GM03348 (cell line): ENCODE measurements around the gene DMXL2.
"Not testable (repeated sequence)": the region's sequence is repeated elsewhere in the genome, so short reads cannot be mapped to it uniquely, and the experiment has no call there.

Source experiments
- DNase-seq: peaks from one replicate; pipeline ENCODE4 v3.0.0; 2012; ENCODE audit warnings: low spot score

DMXL2 gene

DNA sequence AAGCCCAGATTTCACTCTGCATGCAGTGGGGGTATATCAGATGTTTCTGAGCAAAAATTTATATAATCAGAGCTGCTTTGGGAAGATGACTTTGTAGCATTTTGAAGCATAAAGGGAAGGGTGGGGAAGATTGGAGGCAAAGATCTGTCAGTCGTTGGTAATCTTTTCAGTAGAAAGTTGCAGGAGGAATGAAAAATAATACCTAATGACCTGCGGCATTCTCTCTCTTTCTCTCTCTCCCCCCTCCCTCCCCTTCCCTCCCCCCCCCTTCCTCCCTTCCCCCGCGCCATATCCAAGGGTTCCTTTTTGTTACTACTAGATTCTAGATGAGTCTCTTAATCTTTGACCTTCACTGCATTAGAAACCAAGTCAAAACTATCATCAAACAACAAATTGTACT is 1.5 kb upstream of the DMXL2 start:
- DNase-seq, result no peak

DNA sequence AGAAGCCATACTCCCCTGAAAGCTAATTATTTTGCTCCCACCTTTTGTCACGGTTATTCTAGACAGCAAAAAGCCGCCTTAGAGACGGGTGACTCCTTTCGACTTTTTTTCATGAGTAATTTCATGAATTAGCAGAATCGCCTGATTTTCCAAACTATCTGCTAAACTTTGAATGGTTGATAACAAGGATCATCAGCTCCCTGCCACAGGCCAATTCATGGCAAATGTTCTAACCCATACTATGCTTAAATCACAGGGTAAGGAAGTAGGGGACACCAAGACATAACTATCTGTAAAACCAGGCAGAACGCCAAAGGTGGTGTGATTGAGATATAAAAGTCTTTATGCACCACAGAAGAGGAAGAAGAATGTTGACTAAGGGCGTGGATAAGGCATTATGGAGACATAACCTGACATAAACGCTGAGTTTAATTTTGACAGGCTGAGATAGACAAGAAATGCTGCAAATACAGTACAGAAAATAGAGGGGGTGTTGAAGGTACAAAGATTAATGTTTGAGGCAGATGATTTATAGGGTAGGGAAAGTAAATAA is 891 bp upstream of the DMXL2 start:
- DNase-seq, result no peak

DNA sequence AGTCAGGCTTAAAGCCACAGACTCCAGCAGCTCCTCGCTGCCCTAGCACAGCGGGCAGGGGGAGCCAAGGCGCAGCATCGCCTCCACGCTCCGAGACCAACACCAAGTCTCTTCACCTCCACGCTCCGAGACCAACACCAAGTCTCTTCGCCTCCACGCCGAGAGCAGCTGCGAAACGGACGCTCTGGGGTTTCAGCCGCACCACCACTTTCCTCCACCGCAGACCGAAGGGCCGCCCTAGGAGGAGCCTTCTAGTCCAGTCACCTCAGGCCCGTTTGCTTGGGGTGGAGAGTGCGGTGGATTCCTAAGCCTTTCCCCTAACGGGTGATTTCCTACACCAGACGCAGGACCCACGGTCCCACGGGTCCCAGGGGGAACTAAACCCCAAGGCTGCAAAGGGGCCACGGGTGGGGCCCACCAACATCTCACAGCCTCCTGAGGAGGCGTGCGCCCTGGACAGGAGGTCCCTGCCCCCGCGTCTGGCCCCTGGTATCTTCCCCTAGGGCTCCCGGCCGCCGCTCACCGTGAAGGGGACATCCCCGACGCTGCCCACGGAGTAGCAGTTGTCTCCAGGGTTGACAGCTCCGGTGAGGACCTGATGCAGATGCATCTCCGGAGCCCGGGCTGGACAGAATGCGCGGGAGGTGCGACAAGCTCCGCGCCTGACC is 501 bp downstream of the DMXL2 start:
- peak; percentile 78 for DNase-seq

DNA sequence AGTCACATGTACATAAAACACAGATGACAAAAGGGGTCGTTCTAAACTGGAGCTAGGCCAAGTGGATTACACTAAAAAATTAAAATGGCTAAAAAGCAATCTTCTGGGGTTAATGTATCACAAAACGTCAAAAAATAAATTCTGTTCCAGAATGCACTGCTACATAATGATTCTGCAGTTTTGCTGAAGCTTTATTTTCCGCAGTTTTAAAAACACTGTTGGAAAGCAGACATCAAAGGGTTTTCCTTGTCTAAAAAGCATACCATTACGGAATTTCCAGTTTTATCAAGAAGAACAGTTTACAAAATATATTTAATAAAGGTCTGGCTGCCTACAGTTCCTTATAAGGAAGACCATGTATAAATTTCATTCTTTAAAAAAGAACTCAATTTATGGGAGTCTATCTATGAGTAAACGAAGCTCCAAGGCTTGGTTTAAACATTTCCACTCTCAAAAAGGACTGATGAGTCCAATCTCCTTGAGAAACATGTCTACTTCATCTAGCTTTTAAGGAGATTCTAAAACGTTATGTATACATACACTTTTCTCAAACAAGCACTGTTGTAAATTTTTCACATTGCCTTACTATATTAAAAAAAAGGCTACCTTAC is 1.3 kb downstream of the DMXL2 start:
- DNase-seq, result no peak

DNA sequence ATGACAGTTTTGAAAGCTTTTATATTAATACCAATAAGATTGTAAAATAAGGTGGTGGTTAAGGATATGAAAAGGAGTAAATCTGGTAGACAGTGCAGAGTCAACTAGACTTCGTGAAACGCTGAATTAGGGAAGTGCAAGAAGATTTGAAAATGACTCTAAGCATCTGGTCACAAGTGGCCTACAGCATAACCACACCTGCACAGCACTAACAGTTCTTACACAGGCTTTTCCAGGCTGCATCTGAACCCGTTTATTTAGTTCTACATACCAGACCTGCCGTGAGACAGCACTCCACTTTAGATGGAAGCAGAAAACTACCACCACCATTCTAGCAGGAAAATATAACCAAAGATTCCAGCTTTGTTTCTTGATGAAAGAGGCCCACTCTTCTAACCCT is 1.9 kb downstream of the DMXL2 start:
- no peak for DNase-seq

DNA sequence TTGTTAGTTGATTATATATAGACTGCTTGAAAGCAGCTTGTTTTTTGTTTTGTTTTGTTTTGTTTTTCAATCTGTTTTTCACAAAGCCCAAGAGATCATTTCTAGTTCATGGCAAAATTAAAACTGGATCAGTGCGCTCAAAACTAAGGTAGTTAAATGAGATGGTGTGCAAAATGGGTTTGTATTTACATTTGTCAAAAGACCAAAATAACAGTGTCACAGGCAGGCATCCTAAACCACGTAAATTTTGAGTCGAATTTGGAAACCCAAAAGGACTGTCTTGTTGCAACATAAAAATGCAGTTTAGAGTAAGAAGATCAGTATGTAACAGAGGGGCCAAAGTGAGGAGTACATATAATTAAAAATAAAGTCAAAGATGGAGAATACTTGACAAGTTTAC is 2.4 kb downstream of the DMXL2 start:
- DNase-seq, result no peak

DNA sequence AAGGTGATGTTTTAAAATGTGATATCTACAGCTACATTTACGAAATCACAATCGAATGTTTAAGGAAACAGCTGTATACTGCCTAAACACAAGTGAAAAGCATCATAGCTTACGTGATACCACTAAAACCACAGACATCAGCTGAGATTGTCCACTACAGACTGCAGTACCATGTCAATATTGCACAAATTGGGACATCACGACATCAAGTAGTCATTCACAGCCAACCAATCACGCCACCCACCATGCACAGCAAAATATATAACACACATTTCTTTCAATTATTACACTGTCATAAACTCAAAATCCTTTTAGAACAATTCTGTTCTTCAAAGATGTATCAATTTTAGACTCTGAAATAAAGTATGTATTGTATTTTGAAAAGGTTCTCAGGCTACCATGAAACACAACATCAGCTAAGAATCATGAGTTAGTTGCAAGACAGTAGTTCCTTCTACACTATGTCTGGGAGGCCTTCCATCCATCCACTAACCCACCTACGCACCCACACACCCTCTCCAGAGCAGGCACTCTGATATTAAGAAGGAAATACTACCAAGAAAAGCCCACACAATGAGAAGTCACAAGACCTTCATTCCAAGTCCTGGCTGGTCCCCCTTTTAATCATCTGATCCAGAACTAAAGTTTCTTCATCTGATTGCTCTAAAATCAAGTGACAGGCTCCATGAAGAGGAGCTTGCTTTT is 3.1 kb downstream of the DMXL2 start:
- no peak for DNase-seq

DNA sequence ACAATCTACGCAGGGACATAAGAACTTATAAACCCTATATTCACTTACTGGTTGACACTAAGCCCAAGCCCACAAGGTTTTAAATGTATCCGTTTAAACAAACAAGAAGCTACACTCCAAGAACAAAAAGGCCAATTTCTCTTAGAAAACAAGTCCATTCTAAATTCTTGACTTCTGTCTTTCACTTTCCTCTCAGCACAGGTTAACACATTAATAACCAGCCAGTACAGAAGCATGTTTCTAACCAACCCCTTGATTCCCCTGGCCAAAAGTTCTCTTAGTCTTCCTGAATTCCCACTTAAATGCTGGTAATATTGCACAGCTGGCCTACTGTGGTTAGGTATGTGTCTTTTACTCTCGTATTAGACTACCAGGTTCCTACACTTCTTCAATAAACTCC is 4.7 kb downstream of the DMXL2 start:
- no peak for DNase-seq

DNA sequence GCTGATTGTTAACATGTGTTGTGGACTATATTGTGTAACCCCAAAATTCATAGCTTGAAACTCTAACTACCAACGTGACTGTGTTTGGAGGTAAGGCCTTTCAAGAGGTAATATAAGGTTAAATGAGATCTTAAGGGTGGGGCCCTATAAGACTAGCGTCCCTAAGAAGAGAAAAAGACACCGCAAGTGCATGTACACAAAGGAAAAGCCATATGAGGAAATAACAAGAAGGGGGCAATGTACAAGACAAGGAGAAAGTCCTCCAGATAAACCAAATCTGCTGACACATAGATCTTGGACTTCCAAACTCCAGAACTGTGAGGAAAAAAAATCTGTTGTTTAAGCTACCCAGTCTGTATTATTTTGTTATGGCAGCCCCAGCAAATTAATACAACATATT is 8.6 kb downstream of the DMXL2 start:
- no peak for DNase-seq

DNA sequence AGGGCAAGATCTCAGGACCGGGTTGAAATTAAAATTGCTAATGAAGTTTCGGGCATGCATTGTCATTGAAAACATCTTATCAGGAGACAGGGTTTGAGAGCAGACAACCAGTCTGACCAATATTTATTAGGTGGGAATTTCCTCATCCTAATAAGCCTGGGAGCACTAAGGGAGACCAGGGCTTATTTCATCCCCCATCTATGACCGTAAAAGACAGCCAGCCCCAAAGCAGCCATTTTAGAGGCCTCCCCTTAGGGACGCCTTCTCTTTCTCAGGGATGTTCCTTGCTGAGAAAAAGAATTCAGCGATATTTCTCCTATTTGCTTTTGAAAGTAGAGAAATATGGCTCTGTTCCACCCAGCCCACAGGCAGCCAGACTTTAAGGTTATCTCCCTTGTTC is 9.9 kb downstream of the DMXL2 start:
- not testable (repeated sequence) for DNase-seq

DNA sequence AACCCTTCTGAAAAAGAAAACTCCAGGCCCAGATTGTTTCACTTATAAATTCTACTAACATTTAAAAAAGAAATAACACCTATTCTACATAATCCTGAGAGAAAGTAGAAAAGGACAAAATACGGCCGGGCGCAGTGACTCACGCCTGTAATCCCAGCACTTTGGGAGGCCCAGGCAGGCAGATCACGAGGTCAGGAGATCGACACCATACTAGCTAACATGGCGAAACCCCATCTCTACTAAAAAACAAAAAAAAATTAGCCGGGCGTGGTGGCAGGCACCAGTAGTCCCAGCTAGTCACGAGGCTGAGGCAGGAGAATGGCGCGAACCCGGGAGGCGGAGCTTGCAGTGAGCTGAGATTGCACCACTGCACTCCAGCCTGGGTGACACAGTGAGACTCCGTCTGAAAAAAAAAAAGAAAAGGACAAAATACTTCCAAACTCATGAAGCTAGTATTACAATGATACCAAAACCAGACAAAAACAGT is 19.1 kb downstream of the DMXL2 start:
- DNase-seq, result not testable (repeated sequence)

DNA sequence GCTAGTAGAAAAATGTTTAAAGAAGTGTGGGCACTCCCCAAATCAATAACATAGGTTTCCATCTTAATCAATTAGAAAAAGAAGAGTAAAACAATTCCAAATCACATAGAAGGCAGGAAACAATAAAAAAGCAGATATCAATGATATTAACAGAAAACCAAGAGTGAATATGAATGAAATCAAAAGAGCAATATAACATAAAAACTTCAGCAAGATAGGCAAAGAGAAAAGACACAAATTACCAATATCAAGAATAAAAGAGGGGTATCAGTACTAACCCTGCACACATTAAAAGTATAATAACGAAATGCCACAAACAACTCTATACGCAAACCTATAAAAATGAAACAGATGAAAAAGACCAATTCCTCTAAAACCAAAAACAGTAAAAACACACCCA is 19.6 kb downstream of the DMXL2 start:
- DNase-seq, result no peak

DNA sequence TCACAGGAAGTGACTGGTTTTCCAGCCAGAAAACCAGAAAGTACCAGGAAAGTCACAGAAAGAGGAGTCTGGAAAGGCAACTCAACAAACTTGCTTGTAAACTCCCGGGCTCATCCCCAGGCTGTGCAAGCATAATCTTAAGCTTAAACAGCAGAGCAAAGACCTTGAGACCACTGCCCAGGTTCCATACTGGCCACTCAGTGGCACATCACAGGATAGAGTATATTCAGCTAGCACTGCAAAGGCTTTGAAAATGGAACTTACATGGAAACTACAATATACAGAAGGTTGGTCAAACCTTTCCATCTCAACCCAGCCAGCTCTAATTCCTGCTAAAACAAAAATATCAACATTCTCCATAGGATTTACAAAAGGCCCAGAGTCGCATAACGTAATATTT is 20.1 kb downstream of the DMXL2 start:
- DNase-seq, result no peak

DNA sequence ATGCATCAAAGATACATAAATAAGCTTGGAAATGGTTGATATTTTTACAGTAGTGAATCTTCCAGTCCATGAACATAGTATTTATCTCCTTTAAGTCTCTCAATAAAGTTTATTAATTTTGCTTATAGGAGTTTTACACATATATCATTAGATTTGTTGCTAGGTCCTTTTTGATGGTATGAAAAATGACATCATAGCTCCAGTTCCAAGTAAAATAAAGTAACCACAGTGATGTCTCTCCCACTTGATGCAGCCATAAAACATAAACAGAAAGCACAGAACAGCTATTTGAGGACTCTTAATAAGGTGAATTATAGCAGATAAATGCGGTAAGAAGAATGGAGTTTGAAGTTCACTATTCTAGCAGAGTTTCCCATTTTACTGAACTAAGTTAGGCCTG is 20.8 kb downstream of the DMXL2 start:
- DNase-seq, result no peak

DNA sequence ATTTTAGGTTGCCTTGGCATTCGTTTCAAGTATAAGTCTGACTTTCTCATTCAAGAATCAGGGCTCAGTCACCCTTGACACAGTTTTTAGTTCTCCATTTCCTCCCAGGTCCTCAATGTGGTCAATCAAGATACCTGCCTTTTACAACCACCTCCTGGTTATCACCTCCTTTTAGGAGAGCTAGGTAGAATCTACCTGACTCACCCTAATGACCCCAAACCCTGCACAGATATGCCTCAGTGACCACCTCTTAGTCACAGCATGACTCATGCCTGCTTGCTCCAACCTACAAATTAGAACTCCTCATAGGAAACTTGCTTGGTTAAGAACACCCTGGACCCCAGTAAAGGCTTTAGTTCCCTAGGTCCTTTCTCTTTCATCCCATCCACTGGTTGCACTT is 22.5 kb downstream of the DMXL2 start:
- DNase-seq, result no peak

DNA sequence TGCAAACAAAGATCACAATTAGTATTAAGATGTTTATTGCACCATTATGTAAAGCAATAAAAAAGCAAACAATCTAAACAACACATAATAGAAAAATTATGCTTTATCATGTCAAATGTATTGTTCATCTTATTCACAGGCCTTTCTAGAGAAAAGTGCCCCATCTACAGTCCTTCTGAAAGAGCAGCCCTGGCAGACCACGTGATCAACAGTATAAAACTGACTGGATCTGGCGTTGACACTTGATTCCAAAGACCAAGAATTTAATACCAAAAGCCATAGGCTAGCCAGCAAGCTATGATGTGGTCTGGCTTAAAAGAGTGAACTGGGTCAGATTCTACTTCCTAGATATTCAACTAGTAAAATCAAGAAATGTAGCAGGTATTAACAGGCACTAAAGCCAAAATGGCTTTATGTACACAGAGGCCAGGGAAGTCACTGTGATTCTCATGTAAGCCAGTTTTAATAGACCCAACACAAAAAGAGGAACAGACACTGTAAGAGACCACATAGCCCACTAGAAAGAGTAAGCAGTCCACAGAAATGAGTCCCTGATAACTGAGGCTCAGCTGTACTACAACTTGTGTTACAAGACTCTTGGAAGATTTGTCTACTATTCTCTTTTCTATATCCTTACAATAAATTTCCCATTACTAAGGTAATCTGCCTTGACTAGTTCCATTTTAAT is 32.5 kb downstream of the DMXL2 start:
- no peak for DNase-seq

DNA sequence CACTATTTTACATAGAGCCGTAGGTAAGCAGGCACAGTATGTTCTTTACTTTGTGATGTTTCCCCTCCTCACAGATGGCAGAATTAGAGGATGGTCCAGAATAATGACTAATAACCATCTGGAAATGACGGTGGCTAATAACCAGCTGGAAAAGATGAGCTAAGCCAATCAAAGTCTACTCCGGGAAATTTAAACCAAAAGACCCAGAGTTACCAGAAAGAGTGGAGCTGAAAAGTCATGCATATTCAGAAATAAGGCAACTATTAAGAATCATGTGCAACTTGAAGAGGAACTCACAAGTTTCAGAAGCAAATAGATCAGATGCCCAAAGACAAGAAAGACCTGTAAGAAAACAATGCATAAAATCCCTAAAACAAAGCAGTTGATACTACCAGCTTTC is 33.6 kb downstream of the DMXL2 start:
- no peak for DNase-seq

DNA sequence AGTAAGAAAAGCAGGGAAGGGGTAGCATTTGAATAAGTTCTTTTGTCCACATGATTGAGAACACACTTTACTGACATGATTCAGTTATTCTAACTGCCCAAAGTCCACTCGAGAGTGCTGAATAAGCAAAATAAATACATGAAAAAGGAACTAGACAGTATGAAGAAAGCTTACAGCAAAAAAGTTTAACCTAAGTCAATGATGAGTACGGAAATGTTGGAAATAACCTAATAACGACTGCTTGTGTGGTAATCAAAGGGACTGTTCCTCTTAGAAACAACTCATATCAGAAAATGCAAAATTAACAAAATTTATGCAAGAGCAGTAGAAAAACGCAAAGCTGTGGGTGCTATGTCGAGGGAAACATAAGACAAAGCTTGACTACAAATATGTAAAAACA is 36.6 kb downstream of the DMXL2 start:
- DNase-seq, result no peak

DNA sequence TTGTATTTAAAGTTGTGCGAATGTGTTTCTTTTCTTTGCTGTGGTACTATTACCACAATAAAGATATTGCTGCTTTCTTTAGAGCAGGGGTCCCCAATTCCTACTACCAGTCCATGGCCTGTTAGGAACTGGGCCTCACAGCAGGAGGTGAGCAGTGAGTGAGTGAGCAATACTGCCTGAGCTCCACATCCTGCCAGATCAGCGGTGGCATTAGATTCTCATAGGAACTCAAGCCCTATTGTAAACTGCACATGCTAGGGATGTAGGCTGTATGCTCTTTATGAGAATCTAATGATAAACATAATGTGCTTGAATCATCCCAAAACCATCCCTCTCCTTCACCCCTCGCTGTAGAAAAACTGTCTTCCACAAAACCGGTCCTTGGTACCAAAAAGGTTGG is 41.6 kb downstream of the DMXL2 start:
- DNase-seq, result no peak

DNA sequence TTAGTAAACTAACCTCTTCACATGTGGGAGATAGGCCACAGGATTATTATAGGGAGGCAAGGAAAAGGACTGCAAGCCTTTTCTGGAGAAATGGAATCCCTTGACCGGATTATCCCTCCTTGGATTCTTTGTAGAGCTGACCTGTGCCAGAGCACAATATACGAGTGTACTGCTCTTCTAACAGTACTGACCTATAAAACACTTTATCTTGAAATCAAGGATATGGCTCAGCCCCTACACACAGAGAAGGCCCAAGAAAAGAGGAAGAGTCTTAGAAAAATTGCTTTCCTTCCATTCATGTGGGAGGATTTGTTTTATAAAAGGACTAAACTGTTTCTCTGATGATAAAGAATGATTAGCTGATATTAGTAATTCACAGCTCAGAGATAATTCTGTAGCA is 42.2 kb downstream of the DMXL2 start:
- DNase-seq, result no peak

DNA sequence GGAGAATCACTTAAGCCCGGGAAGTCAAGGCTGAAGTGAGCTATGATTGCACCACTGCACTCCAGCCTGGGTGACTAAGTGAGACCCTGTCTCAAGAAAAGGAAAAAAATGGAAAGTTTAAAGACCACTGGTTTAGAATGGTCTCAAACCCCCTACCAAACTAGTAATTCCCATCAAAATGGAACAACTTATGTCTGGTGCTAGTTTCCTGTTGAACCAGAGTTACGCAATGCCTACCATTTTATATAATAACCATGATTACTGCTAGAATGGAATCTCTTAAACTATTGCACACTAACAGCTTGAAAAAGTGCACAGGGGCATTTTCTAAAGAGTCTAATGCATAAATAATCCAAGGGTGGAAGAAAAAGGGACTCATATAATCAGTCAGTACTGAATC is 43.6 kb downstream of the DMXL2 start:
- no peak for DNase-seq

DNA sequence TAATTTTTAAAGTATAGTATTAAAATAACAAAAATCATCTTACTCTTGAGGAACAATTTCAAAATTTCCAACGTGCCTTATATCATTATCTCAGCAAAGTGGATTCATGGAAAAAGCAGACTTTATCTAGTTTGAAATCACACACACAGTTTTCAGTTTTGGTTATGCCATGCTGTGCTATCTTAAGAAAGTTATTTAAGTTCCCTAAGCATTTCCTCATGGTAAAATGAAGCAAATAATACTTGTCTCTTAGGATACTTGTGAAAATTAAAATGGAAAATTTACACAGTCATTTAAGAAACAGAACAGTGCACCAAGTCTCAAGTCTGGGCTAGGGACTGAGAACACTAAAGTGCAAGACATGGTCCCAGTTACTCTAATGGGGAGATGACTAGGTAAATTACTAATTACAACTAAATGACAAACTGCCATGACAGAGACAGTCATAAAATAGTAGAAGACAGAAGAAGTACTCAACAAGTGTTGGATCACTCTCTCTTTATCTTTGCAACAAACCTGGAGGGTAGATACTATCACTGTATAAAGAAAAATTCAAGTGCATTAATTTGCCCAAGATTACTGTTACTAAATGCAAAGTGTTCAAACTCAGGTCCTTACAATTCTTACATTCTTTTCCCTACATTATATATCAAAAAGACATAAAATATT is 44.8 kb downstream of the DMXL2 start:
- DNase-seq, result no peak
